ENCODE measurements around the gene LTB4R. TPM values are rescaled to one million over a fixed set of nuclear protein-coding genes. Genes with fewer than 3 reads are reported as not detected.
"Not testable (repeated sequence)": the region's sequence is repeated elsewhere in the genome, so short reads cannot be mapped to it uniquely, and the experiment has no call there.

The LTB4R gene
- total and polyA plus RNA-seq, 10 donors, result 13.9 to 50.4 (median 32.1) TPM

- TF ChIP-seq CTCF (IDR thresholded peaks at IDR 0.05 in 8 of 11, conservative IDR thresholded peaks at IDR 0.05 in 3 of 11), result no peak
- TF ChIP-seq POLR2A (IDR thresholded peaks at IDR 0.05), result no peak
- TF ChIP-seq POLR2AphosphoS5 (IDR thresholded peaks at IDR 0.05), result no peak
- no peak for DNase-seq
- Histone ChIP-seq H3K27me3 (replicated peaks in 1 of 7) (peaks cover 0 to 33% (median 0%) of the 10 kb centered on the region in 7 donors), H3K4me1 (no peaks in the 10 kb centered on the region), H3K4me3 (no peak overlapping the region), H3K27ac (no peak overlapping the region), H3K9me3 (no peaks in the 10 kb centered on the region), H3K36me3 (no peaks in the 10 kb centered on the region)
- WGBS, 5 donors, result 34 to 44% (median 39%) methylated on average over 4 of the region's 4 CpGs
- intact Hi-C loops (cut with DNase I; ENCODE audit: low total_unique reads), result no loop called here
These were observed 40.2 kb downstream of the LTB4R start for GRCh38 chr14:24351517-24351916.

- TF ChIP-seq POLR2AphosphoS5 (IDR thresholded peaks at IDR 0.05), result no peak
- no peak for TF ChIP-seq POLR2A (IDR thresholded peaks at IDR 0.05)
- no peak for TF ChIP-seq CTCF (IDR thresholded peaks at IDR 0.05 in 8 of 11, conservative IDR thresholded peaks at IDR 0.05 in 3 of 11)
- Histone ChIP-seq H3K4me3 (no peak overlapping the region), H3K4me1 (no peaks in the 10 kb centered on the region), H3K27me3 (replicated peaks in 1 of 7) (peaks cover 0 to 37% (median 0%) of the 10 kb centered on the region in 7 donors), H3K27ac (no peak overlapping the region), H3K36me3 (no peaks in the 10 kb centered on the region), H3K9me3 (no peaks in the 10 kb centered on the region)
- 60 to 92% (median 76%) methylated on average over 5 of the region's 5 CpGs for WGBS, 5 donors
- intact Hi-C loops (cut with DNase I; ENCODE audit: low total_unique reads), result no loop called here
- no peak for DNase-seq
These were observed 42.5 kb downstream of the LTB4R start for GRCh38 chr14:24353559-24354481.

GRCh38 chr14:24354482-24354825 is 43.2 kb downstream of the LTB4R start:
- 77 to 95% (median 91%) methylated on average over 3 of the region's 3 CpGs for WGBS, 5 donors
- not testable (repeated sequence) for H3K27ac ChIP-seq

GRCh38 chr14:24355009-24355408 is 43.7 kb downstream of the LTB4R start:
- DNase-seq, result no peak
- no peak for TF ChIP-seq CTCF (IDR thresholded peaks at IDR 0.05 in 8 of 11, conservative IDR thresholded peaks at IDR 0.05 in 3 of 11)
- TF ChIP-seq POLR2A (IDR thresholded peaks at IDR 0.05), result no peak
- no peak for TF ChIP-seq POLR2AphosphoS5 (IDR thresholded peaks at IDR 0.05)
- Histone ChIP-seq H3K4me3 (no peak overlapping the region), H3K27me3 (replicated peaks in 1 of 7) (peaks cover 0 to 37% (median 0%) of the 10 kb centered on the region in 7 donors), H3K27ac (no peak overlapping the region), H3K9me3 (peaks cover 0 to under 1% (median 0%) of the 10 kb centered on the region in 8 donors), H3K4me1 (no peaks in the 10 kb centered on the region), H3K36me3 (no peaks in the 10 kb centered on the region)
- intact Hi-C loops (cut with DNase I; ENCODE audit: low total_unique reads), result no loop called here
- WGBS, 5 donors, result 71 to 85% (median 80%) methylated on average over 7 of the region's 7 CpGs

More at GRCh38 chr14:24354482-24354825, 43.2 kb downstream of the LTB4R start:
- H3K9me3 ChIP-seq; DNase-seq; H3K4me1 ChIP-seq; H3K4me3 ChIP-seq; intact Hi-C loops (cut with DNase I; ENCODE audit: low total_unique reads); H3K36me3 ChIP-seq: not testable (repeated sequence)
- H3K27me3 ChIP-seq (replicated peaks in 1 of 7), result peaks cover 0 to 37% (median 0%) of the 10 kb centered on the region in 7 donors

All from spleen (tissue), 11 donors.